ENCODE data around the gene GNPDA2.

Gene GNPDA2

GRCh38 chr4:44726038-44726871, at the start of gene GNPDA2:
GNPDA2 (minus strand) TSS chr4:44726556; CDS start chr4:44722207, 4,349 bp downstream.
- no peak for TF ChIP-seq CTCF (IDR thresholded peaks at IDR 0.05; ENCODE audit: borderline replicate concordance, insufficient read depth, low read depth, low read length)
- H3K4me3 ChIP-seq (ENCODE audit: low read depth, low read length): peak within 1 kb of the TSS; percentile 83

GRCh38 chr4:44772340-44772739, 46.0 kb upstream of the GNPDA2 start:
- H3K4me3 ChIP-seq (ENCODE audit: low read depth, low read length): no peak overlapping the region
- no peak for TF ChIP-seq CTCF (IDR thresholded peaks at IDR 0.05; ENCODE audit: borderline replicate concordance, insufficient read depth, low read depth, low read length)

GRCh38 chr4:44771789-44772188, 45.4 kb upstream of the GNPDA2 start:
- no peak overlapping the region for H3K4me3 ChIP-seq (ENCODE audit: low read depth, low read length)
- TF ChIP-seq CTCF (IDR thresholded peaks at IDR 0.05; ENCODE audit: borderline replicate concordance, insufficient read depth, low read depth, low read length): no peak

GRCh38 chr4:44766453-44766852, 40.1 kb upstream of the GNPDA2 start:
- H3K4me3 ChIP-seq (ENCODE audit: low read depth, low read length): no peak overlapping the region
- no peak for TF ChIP-seq CTCF (IDR thresholded peaks at IDR 0.05; ENCODE audit: borderline replicate concordance, insufficient read depth, low read depth, low read length)

- TF ChIP-seq CTCF (IDR thresholded peaks at IDR 0.05; ENCODE audit: borderline replicate concordance, insufficient read depth, low read depth, low read length): no peak
- H3K4me3 ChIP-seq (ENCODE audit: low read depth, low read length): no peak overlapping the region
These were observed 38.8 kb upstream of the GNPDA2 start for GRCh38 chr4:44765116-44765515.

- no peak for TF ChIP-seq CTCF (IDR thresholded peaks at IDR 0.05; ENCODE audit: borderline replicate concordance, insufficient read depth, low read depth, low read length)
- no peak overlapping the region for H3K4me3 ChIP-seq (ENCODE audit: low read depth, low read length)
These were observed 35.0 kb upstream of the GNPDA2 start for GRCh38 chr4:44761306-44761705.

Data from GM12875 (cell line).